SU-DHL-6 (cell line): ENCODE data around the gene SPAG9.

Source experiments
- H2AFZ ChIP-seq: fragments of 200-600 bp; sonication (generic); 2 replicates; pipeline ENCODE4 v1.6.1; 2014; ENCODE audit warnings: low read depth, mild to moderate bottlenecking, moderate library complexity, mixed read lengths, antibody characterized with exemption, low read length; ENCODE audit not compliant: severe bottlenecking
- H3F3A ChIP-seq: fragments of 200-600 bp; shearing (Covaris generic); 2 replicates; pipeline ENCODE4 v1.6.0; 2016; ENCODE audit warnings: antibody characterized with exemption, mild to moderate bottlenecking; ENCODE audit not compliant: insufficient read depth
- H3K27ac ChIP-seq: fragments of 200-600 bp; sonication (generic); 2 replicates; pipeline ENCODE4 v1.5.1; 2016; ENCODE audit warnings: low read depth, mild to moderate bottlenecking, low read length, moderate library complexity, mixed read lengths
- H3K27me3 ChIP-seq: fragments of 200-600 bp; sonication (generic), shearing (Covaris generic); 2 replicates; pipeline ENCODE4 v1.6.0; 2014; ENCODE audit warnings: mild to moderate bottlenecking, low read length
- H3K36me3 ChIP-seq: fragments of 200-600 bp; sonication (generic); 2 replicates; pipeline ENCODE4 v1.6.1; 2014; ENCODE audit warnings: mild to moderate bottlenecking, low read length, mixed read lengths
- H3K4me2 ChIP-seq: fragments of 300-600, 200-600 bp; shearing (Covaris generic), sonication (generic); 2 replicates; pipeline ENCODE4 v1.6.0; 2014; ENCODE audit warnings: low read length, low read depth, mild to moderate bottlenecking; ENCODE audit not compliant: poor library complexity, severe bottlenecking
- H3K4me3 ChIP-seq: fragments of 200-600 bp; sonication (generic); 2 replicates; pipeline ENCODE4 v1.5.1; 2014; ENCODE audit warnings: antibody characterized with exemption, low read length, mild to moderate bottlenecking, mixed read lengths; ENCODE audit not compliant: insufficient read depth, poor library complexity, severe bottlenecking
- H3K79me2 ChIP-seq: fragments of 200-600 bp; sonication (generic); 2 replicates; pipeline ENCODE4 v1.6.1; 2014; ENCODE audit warnings: mild to moderate bottlenecking, low read length, moderate library complexity; ENCODE audit not compliant: insufficient read depth
- H3K9ac ChIP-seq: fragments of 200-600 bp; sonication (generic); 2 replicates; pipeline ENCODE4 v1.7.0; 2014; ENCODE audit warnings: mild to moderate bottlenecking, low read length
- H3K9me2 ChIP-seq: fragments of 200-600 bp; sonication (generic); replicated peaks from 2 replicates; pipeline ENCODE4 v1.6.1; 2014; ENCODE audit warnings: low read length; ENCODE audit not compliant: insufficient read depth
- H3K9me3 ChIP-seq: fragments of 200-600 bp; sonication (generic); 2 replicates; pipeline ENCODE4 v1.6.1; 2014; ENCODE audit warnings: low read length, mixed read lengths; ENCODE audit not compliant: insufficient read depth
- H4K20me1 ChIP-seq: fragments of 200-600 bp; sonication (generic); 2 replicates; pipeline ENCODE4 v1.6.1; 2014; ENCODE audit warnings: low read depth, mild to moderate bottlenecking, antibody characterized with exemption, low read length, moderate library complexity, mixed read lengths
- CTCF ChIP-seq: fragments of 200-600 bp; sonication (generic); IDR thresholded peaks from one replicate; pipeline ENCODE4 v1.5.1; 2017; ENCODE audit warnings: antibody characterized with exemption, mild to moderate bottlenecking, low read length, moderate library complexity; ENCODE audit not compliant: insufficient read depth, poor library complexity, severe bottlenecking
- EZH2phosphoT487 ChIP-seq: fragments of 200-600 bp; sonication (generic), shearing (Covaris generic); conservative IDR thresholded peaks from 2 replicates; pipeline ENCODE4 v1.6.1; 2018; ENCODE audit warnings: mild to moderate bottlenecking, antibody characterized with exemption, low read length, moderate library complexity, mixed read lengths

SPAG9 gene

GRCh38 chr17:51088287-51088686, 32.4 kb downstream of the SPAG9 start:
- H4K20me1 ChIP-seq, result no peaks in the 10 kb centered on the region
- no peak overlapping the region for H2AFZ ChIP-seq
- no peaks in the 10 kb centered on the region for H3K27me3 ChIP-seq
- peaks cover 6% of the 10 kb centered on the region; the same call in 1 of the 2 replicates for H3F3A ChIP-seq
- no peak overlapping the region for H3K9ac ChIP-seq
- no peaks in the 10 kb centered on the region for H3K36me3 ChIP-seq
- H3K27ac ChIP-seq, result no peak overlapping the region
- TF ChIP-seq CTCF (no peak), EZH2phosphoT487 (no peak)
- no peaks in the 10 kb centered on the region for H3K9me3 ChIP-seq
- H3K79me2 ChIP-seq, result peaks cover 40% of the 10 kb centered on the region
- H3K4me3 ChIP-seq, result no peak overlapping the region
- no peak overlapping the region for H3K4me2 ChIP-seq
- H3K9me2 ChIP-seq, result no peaks in the 10 kb centered on the region

GRCh38 chr17:51087072-51087757, 33.5 kb downstream of the SPAG9 start:
- no peaks in the 10 kb centered on the region for H4K20me1 ChIP-seq
- H3K4me2 ChIP-seq, result no peak overlapping the region
- no peaks in the 10 kb centered on the region for H3K9me3 ChIP-seq
- H3K36me3 ChIP-seq, result no peaks in the 10 kb centered on the region
- TF ChIP-seq EZH2phosphoT487 (no peak), CTCF (no peak)
- no peaks in the 10 kb centered on the region for H3K9me2 ChIP-seq
- H2AFZ ChIP-seq, result no peak overlapping the region
- no peaks in the 10 kb centered on the region for H3K27me3 ChIP-seq
- H3K79me2 ChIP-seq, result peaks cover 45% of the 10 kb centered on the region
- H3F3A ChIP-seq, result peaks cover 2% of the 10 kb centered on the region; the same call in 1 of the 2 replicates
- no peak overlapping the region for H3K4me3 ChIP-seq
- no peak overlapping the region for H3K9ac ChIP-seq
- H3K27ac ChIP-seq, result no peak overlapping the region

GRCh38 chr17:51085150-51085805, 35.4 kb downstream of the SPAG9 start:
- Histone ChIP-seq H2AFZ (no peak overlapping the region), H4K20me1 (no peaks in the 10 kb centered on the region), H3K4me2 (no peak overlapping the region), H3K9ac (no peak overlapping the region), H3K9me2 (no peaks in the 10 kb centered on the region), H3K9me3 (no peaks in the 10 kb centered on the region), H3K4me3 (no peak overlapping the region), H3K36me3 (no peaks in the 10 kb centered on the region), H3K27ac (no peak overlapping the region), H3K27me3 (no peaks in the 10 kb centered on the region), H3K79me2 (peaks cover 34% of the 10 kb centered on the region), H3F3A (no peaks in the 10 kb centered on the region)
- TF ChIP-seq EZH2phosphoT487 (no peak), CTCF (no peak)
